Ovary (tissue), 10 donors: Measurements from ENCODE around the gene EIF2S2. TPM values are rescaled to one million over a fixed set of nuclear protein-coding genes. Genes with fewer than 3 reads are reported as not detected.
"Not testable (repeated sequence)": the region's sequence is repeated elsewhere in the genome, so short reads cannot be mapped to it uniquely, and the experiment has no call there.

ENCODE experiments used
- DNase-seq, 5 donors: peaks; one replicate each; pipeline ENCODE4 v3.0.0-alpha.2; 2019 to 2020
- H3K27ac ChIP-seq, 2 donors: fragments of 200-600 bp; one replicate each; pipeline versions ENCODE4 v1.5.1 to v1.8.0; 2019 to 2022
- H3K27me3 ChIP-seq: fragments of 200-600 bp; one replicate; pipeline ENCODE4 v1.8.0; 2022
- H3K36me3 ChIP-seq: fragments of 200-600 bp; sonication (generic); one replicate; pipeline ENCODE4 v1.5.1; 2019
- H3K4me1 ChIP-seq: one replicate; pipeline ENCODE4 v1.8.1; 2013; ENCODE audit warnings: mild to moderate bottlenecking, moderate library complexity; ENCODE audit not compliant: insufficient read depth
- H3K4me3 ChIP-seq: fragments of 200-600 bp; sonication (generic); one replicate; pipeline ENCODE4 v1.5.1; 2017
- H3K9me3 ChIP-seq, 2 donors: fragments of 200-600 bp in 1 of 2; sonication (generic) in 1 of 2; one replicate each; pipeline versions ENCODE4 v1.5.1 to v1.8.1; 2013 to 2019; ENCODE audit warnings: mild to moderate bottlenecking in 1 of 2, moderate library complexity in 1 of 2
- CTCF ChIP-seq, 3 donors: fragments of 450-650 bp in 2 of 3; fragments of 200-600 bp in 1 of 3; IDR thresholded peaks; one replicate each; pipeline versions ENCODE4 v1.5.1 to v1.8.0; 2016 to 2022; ENCODE audit warnings: antibody characterized with exemption in 3 of 3, mild to moderate bottlenecking in 1 of 3
- EP300 ChIP-seq: sonication (generic); formaldehyde crosslinking; IDR thresholded peaks from one replicate; pipeline ENCODE4 v1.6.1; 2017; ENCODE audit warnings: antibody characterized with exemption
- POLR2A ChIP-seq: fragments of 450-650 bp; IDR thresholded peaks from one replicate; pipeline ENCODE4 v1.6.1; 2017; ENCODE audit warnings: antibody characterized with exemption, mild to moderate bottlenecking, moderate library complexity
- WGBS, 3 donors: extraction: QIAGEN DNeasy Blood & Tissue Kit in 1 of 3; methylation state at CpG; one replicate each; pipeline versions ENCODE4 v1.1.5 to v1.1.7; 2013 to 2017; 5-methylcytosine and 5-hydroxymethylcytosine counted together
- intact Hi-C, 4 donors: fragments of 100-400 bp; cut with DNase I; formaldehyde crosslinking; loops; one replicate each; pipeline versions ENCODE4 v1.11.0 to v1.15.1; 2022 to 2023
- long read RNA-seq, 3 donors: library from polyadenylated mRNA in 2 of 3; unstranded in 2 of 3; transcript quantifications; one replicate each; pipeline ENCODE4 v2.0.0 and lab custom pipeline, GENCODE V29; 2021 to 2026
- polyA plus RNA-seq, 2 donors: library from polyadenylated mRNA; stranded (reverse); fragments of 200-250 nt in 1 of 2; fragments of 350-450 nt in 1 of 2; fragmentation: Illumina TruSeq in 1 of 2; extraction: RNeasy Lipid Tissue Mini Kit (QIAGEN cat#74804) in 1 of 2; gene quantifications; one replicate each; pipeline ENCODE4 v1.2.3, GENCODE V29; 2013 to 2014
- total RNA-seq, 7 donors: library from RNA; depleted of rRNA in 2 of 7; stranded (reverse); fragments of >200 nt in 2 of 7; fragmentation: NEBNext Ultra II Directional in 3 of 7; extraction: Animal tissue kit (Norgen Biotek cat#: 25700) in 3 of 7; gene quantifications; one replicate each; pipeline versions ENCODE4 v1.1.0 to v1.2.4, GENCODE V29; 2016 to 2023
- donor health status: DM: no; HTN: no; CAD: no; lungs with moderate emphysema.
- donor health status: DM: no; HTN: no; CAD: no.
- donor health status: Bipolar disorder and iron deficiency.
- donor health status: DM: yes; HTN: yes; CAD: no.
- donor health status: DM: no; HTN: no; CAD: no.
- donor health status: DM: yes; HTN: yes; CAD: no.

EIF2S2 gene
- total RNA-seq (10 to 100 TPM; 29.1 to 85.8 (median 36.1) TPM), polyA plus RNA-seq (10 to 100 TPM; 30.2 to 54.2 TPM)
- long read RNA-seq, donor 1, transcript EIF2S2-201 (9 exons, 2,656 nt) = major isoform, 108 of 142 reads
- long read RNA-seq, donor 1, partial matches to known transcripts = 16 of 142 reads
- long read RNA-seq, donor 1, other reads (novel, unspliced or antisense) = 18 of 142 reads
- long read RNA-seq, donor 2, transcript EIF2S2-201 (9 exons, 2,656 nt) = major isoform, 66 of 271 reads
- long read RNA-seq, donor 2, partial matches to known transcripts = 205 of 271 reads
- long read RNA-seq, donor 2, other reads (novel, unspliced or antisense) = 0 of 271 reads
- long read RNA-seq, donor 3, transcript EIF2S2-201 (9 exons, 2,656 nt) = major isoform, 110 of 128 reads
- long read RNA-seq, donor 3, partial matches to known transcripts = 6 of 128 reads
- long read RNA-seq, donor 3, other reads (novel, unspliced or antisense) = 12 of 128 reads

- TF ChIP-seq POLR2A = peak; percentile 99
- peak; percentile 7 to 38 (median 16) for TF ChIP-seq CTCF (IDR thresholded peaks at IDR 0.05)
- no peak for TF ChIP-seq EP300
- Histone ChIP-seq H3K36me3 (no peaks in the 10 kb centered on the region), H3K9me3 (no peaks in the 10 kb centered on the region), H3K27ac (peak within 1 kb of the TSS; percentile 84 to 91), H3K4me1 (peaks cover 11% of the 10 kb centered on the region), H3K4me3 (peak within 1 kb of the TSS; percentile 79), H3K27me3 (no peaks in the 10 kb centered on the region)
- intact Hi-C loops = no loop called here
- DNase-seq = peak; percentile 96 to 98 (median 96)
- 0% methylated on average over 51 to 81 of the region's 81 CpGs for WGBS, 3 donors
Observed at GRCh38 chr20:34111702-34112599, at the start of gene EIF2S2. EIF2S2 (minus strand) TSS chr20:34112243; CDS start chr20:34112110, 133 bp downstream.

- DNase-seq, H3K27me3 ChIP-seq, intact Hi-C loops, H3K4me1 ChIP-seq, H3K9me3 ChIP-seq, H3K27ac ChIP-seq, H3K36me3 ChIP-seq, H3K4me3 ChIP-seq: not testable (repeated sequence)
- WGBS, 3 donors = 76 to 79% (median 79%) methylated on average over 8 of the region's 8 CpGs
Observed at GRCh38 chr20:34157697-34158096, 45.7 kb upstream of the EIF2S2 start.

- TF ChIP-seq POLR2A = no peak
- no peak for TF ChIP-seq CTCF (IDR thresholded peaks at IDR 0.05)
- Histone ChIP-seq H3K9me3 (peaks cover 0 to 3% of the 10 kb centered on the region in 2 donors), H3K36me3 (no peaks in the 10 kb centered on the region), H3K4me3 (no peak overlapping the region), H3K4me1 (peaks cover 1% of the 10 kb centered on the region), H3K27me3 (no peaks in the 10 kb centered on the region), H3K27ac (no peak overlapping the region)
- DNase-seq = no peak
- intact Hi-C loops = no loop called here
- WGBS, 3 donors = 80 to 81% (median 80%) methylated on average over 2 of the region's 2 CpGs
Observed at GRCh38 chr20:34155836-34156235, 43.8 kb upstream of the EIF2S2 start.

GRCh38 chr20:34153169-34153568, 41.1 kb upstream of the EIF2S2 start:
- H3K27ac ChIP-seq, intact Hi-C loops, H3K4me3 ChIP-seq, DNase-seq, H3K9me3 ChIP-seq, H3K36me3 ChIP-seq, H3K4me1 ChIP-seq, H3K27me3 ChIP-seq: not testable (repeated sequence)
- WGBS, 3 donors = 89 to 93% (median 93%) methylated on average over 6 of the region's 6 CpGs

- H3K27ac ChIP-seq, H3K4me3 ChIP-seq, H3K36me3 ChIP-seq, H3K27me3 ChIP-seq, H3K9me3 ChIP-seq, H3K4me1 ChIP-seq, DNase-seq, intact Hi-C loops: not testable (repeated sequence)
- WGBS, 3 donors = 95% methylated on average over 8 of the region's 8 CpGs
Observed at GRCh38 chr20:34152073-34152472, 40.0 kb upstream of the EIF2S2 start.
